ENCODE results near the gene PDIA5. TPM values are rescaled to one million over a fixed set of nuclear protein-coding genes. Genes with fewer than 3 reads are reported as not detected.
A peak's percentile ranks its signal among the peaks of the same experiment; 100 is the strongest.

The PDIA5 gene
- total RNA-seq, 1 experiment from 2014 or later, result 31.2 TPM

- no peak for DNase-seq (ENCODE audit: low read depth)
Observed at GRCh38 chr3:123071581-123071980, 4.8 kb downstream of the PDIA5 start.

- no peak for DNase-seq (ENCODE audit: low read depth)
Observed at GRCh38 chr3:123072152-123072551, 5.3 kb downstream of the PDIA5 start.

- no peak for DNase-seq (ENCODE audit: low read depth)
Observed at GRCh38 chr3:123072564-123072963, 5.7 kb downstream of the PDIA5 start.

GRCh38 chr3:123075359-123075758 lies 8.5 kb downstream of the PDIA5 start:
- peak; percentile 64 for DNase-seq (ENCODE audit: low read depth)

DNA sequence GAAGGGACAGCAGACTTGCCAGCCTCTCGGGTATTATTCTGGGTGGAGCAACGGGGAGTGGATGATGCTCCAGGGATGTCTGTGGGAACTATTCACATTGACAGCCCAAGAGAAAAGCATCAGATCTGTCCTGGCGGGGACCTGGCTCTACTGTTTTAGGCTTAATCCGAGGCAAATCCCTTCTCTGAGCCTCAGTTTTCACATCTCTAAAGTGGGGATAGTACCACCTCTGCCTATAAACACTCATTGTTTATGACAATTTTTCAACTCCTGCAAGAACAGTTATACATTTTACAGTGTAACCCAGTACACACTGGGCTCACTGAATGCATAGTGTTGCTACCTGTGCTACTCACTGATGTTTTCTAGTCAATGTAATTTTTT lies 9.3 kb downstream of the PDIA5 start:
- no peak for DNase-seq (ENCODE audit: low read depth)

DNA sequence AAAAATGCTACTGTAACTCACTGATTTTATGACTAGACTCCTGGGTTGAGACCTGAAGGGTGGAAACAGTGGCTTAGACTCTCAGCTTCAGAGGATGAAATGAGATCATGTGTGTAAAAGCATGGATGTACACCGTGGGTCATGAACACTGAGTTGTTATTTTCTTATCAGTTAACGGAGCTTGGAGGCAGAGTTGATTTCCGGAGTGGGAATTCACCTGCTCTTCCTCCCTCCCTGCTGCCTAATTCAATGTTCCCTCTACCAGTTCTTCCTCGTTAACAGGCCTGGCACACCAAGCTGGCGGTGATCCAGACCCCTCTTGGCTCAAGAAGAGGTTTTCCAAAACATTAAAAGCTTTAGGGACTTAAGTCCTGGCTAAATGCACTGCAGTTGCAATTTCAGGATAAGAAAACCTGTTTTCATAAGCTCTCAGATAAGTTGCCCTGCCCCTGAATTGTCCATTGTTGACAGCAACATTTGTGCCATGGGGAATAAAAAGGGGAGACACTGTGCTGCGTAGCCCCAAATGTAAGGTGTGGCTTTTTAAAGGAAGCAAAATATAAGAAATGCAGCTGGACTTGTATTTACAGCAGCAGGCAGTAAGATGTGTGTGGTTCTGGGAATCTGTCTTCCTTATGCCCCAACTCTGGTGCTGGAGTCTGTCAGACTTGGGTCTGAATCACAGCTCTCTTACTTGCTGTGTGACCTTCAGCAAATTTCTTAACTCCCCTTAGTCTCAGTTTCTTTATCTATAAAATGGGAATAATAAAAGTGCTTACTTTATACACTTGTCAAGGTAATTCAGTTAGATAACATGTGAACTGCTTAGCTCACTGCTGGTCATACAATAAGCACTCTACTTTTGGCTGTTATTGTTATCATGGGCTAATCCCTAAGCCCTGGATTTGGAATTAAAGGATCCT lies 9.9 kb downstream of the PDIA5 start:
- no peak for DNase-seq (ENCODE audit: low read depth)

- DNase-seq (ENCODE audit: low read depth), result no peak
Observed at GRCh38 chr3:123078101-123078500, 11.3 kb downstream of the PDIA5 start.

- DNase-seq (ENCODE audit: low read depth), result no peak
Observed at GRCh38 chr3:123080864-123081562, 14.2 kb downstream of the PDIA5 start.

- DNase-seq (ENCODE audit: low read depth), result no peak
Observed at GRCh38 chr3:123081718-123082369, 15.0 kb downstream of the PDIA5 start.

DNA sequence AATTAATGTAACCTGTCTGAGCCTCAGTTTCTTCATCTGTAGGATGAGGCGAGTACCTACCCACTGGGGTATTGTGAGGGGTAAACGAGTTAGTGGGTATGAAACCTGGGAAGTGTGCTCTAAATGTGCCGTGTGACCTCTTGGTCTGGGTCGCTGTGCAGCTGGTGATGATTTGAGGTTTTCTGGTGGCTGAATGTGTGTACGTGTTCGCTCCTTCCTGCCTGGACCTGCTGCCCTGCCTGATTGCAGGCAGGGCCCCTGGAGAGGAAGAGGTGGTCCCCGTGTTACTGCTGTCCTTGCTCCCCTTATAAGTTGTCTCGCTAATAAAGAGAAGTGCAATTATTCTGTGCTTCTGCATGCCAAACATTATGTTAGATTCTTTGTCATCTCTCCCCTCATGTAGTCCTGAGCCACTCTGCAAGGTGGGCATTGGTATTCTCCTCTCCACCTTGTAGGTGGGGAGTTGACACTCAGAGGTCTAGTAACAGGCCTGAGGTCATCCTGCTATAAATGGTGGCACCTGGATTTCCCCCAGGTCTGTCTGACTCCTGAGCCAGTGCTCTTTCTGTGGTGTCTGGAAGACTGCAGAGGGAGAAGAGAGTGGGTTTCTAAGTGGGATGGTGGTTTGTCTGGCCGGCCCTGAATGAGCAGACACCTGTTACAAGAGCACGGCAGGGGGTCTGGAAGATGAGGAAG lies 15.7 kb downstream of the PDIA5 start:
- peak; percentile 15 for DNase-seq (ENCODE audit: low read depth)

DNA sequence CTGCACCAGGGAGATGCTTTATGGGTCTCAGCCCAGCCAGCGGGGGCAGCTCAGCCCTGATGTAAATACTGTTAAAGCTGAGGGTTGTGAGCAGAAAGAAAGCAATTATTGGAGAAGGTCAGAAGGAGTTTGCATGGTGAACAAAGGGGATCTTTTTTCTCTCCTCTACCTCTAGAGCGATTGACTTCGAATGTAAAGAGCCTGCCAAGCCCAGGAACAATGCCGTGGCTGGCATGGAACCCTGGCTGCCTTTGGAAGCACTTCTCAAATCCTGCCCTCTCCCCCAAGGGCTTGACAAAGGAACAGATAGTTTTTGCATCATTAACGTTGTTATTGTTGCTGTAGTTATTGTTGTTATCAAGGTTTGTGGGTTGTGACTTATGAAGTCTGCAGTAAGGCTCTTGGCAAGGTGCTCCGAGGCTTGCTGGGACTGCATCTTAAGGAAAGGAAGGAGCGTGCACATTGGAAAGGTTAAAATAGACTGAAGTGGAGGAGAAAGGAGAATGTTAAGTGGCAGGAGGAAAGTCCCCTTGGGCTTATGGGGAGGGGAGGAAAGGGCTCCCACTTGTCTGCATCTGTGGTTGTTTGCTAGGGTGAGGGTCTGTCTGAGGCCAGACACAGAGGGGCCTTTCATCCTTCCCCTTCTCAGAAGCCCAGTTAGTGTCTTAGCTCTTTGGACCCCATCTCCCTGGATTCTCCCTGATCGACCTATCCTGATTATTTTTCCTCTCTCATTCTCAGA lies 16.7 kb downstream of the PDIA5 start:
- DNase-seq (ENCODE audit: low read depth), result no peak

DNA sequence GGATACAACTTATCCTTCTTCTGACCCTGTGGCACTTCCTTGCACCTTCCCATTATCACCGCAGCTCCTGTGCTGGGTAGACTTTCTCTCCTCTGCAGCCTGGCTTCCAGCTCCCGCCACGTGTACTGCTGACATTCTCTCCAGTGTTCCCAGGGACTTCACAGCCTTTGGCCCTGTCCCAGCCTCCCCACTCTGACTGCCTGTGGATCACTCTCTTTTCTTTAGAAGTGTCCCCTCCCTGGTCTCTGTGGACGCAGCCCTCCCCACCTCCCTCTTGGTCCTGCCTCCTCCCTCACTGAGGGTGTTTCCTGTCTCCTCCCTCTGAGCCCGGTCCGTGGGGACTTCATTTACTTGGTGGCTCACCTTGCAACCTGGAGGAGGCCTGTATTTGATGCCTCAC lies 17.4 kb downstream of the PDIA5 start:
- no peak for DNase-seq (ENCODE audit: low read depth)

DNA sequence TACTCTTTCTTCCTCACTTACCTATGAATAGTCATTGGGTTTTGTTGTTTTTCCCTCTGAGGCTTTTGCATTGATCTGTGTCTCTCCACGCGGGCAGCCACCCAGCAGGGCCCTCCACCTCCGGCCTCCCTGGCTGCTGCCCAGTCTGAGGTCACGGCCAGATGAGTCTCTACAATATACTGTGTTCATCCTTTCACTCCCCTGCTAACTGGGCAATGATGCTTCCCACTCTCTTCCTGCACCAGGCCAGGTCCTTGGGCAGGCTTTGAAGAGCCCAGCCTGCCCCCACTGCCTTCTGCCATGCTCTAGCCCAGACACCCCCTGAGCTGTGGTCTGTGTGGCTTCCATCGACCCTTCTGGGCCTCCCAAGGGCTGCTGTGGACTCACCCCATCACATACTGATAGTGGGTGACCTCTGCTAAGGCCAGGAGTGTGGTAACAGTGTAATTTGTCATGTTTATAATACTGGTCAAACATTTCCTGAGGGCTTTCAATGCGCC lies 18.0 kb downstream of the PDIA5 start:
- peak; percentile 76 for DNase-seq (ENCODE audit: low read depth)

- DNase-seq (ENCODE audit: low read depth), result no peak
Observed at GRCh38 chr3:123085293-123085931, 18.6 kb downstream of the PDIA5 start.

- DNase-seq (ENCODE audit: low read depth), result no peak
Observed at GRCh38 chr3:123085932-123086627, 19.3 kb downstream of the PDIA5 start.

GRCh38 chr3:123088387-123088786 lies 21.6 kb downstream of the PDIA5 start:
- DNase-seq (ENCODE audit: low read depth), result no peak

GRCh38 chr3:123089611-123090331 lies 22.9 kb downstream of the PDIA5 start:
- DNase-seq (ENCODE audit: low read depth), result no peak

GRCh38 chr3:123090728-123091531 lies 24.1 kb downstream of the PDIA5 start:
- DNase-seq (ENCODE audit: low read depth), result peak; percentile 33
